Measurements from ENCODE around the gene PRPF31.

Gene PRPF31

GRCh38 chr19:54172471-54173358 is 57.2 kb downstream of the PRPF31 start, which contains the start of gene TMC4:
Gene TMC4 (minus strand): TSS chr19:54173160. CDS start chr19:54173117, 43 bp downstream.
- DNase-seq: no peak
- Histone ChIP-seq H3K36me3 (no peaks in the 10 kb centered on the region), H3K27me3 (peaks cover 9% of the 10 kb centered on the region; the same call in 1 of the 2 replicates), H3K4me1 (no peaks in the 10 kb centered on the region), H3K9me3 (no peaks in the 10 kb centered on the region), H3K4me3 (ENCODE audit: low read depth, low read length) (no peak within 1 kb of the TSS)
- TF ChIP-seq CTCF (IDR thresholded peaks at IDR 0.05; ENCODE audit: low read depth, low read length): no peak

- peaks cover 9% of the 10 kb centered on the region; the same call in 1 of the 2 replicates for H3K27me3 ChIP-seq
- DNase-seq: no peak
- no peaks in the 10 kb centered on the region for H3K4me1 ChIP-seq
- no peaks in the 10 kb centered on the region for H3K36me3 ChIP-seq
- TF ChIP-seq CTCF (IDR thresholded peaks at IDR 0.05; ENCODE audit: low read depth, low read length): no peak
- H3K4me3 ChIP-seq (ENCODE audit: low read depth, low read length): no peak overlapping the region
- no peaks in the 10 kb centered on the region for H3K9me3 ChIP-seq
Observed at GRCh38 chr19:54173359-54173699, 57.8 kb downstream of the PRPF31 start.

GRCh38 chr19:54173951-54174834 is 58.6 kb downstream of the PRPF31 start:
- no peaks in the 10 kb centered on the region for H3K36me3 ChIP-seq
- H3K9me3 ChIP-seq: no peaks in the 10 kb centered on the region
- TF ChIP-seq CTCF (IDR thresholded peaks at IDR 0.05; ENCODE audit: low read depth, low read length): no peak
- peaks cover 9% of the 10 kb centered on the region; the same call in 1 of the 2 replicates for H3K27me3 ChIP-seq
- no peaks in the 10 kb centered on the region for H3K4me1 ChIP-seq
- H3K4me3 ChIP-seq (ENCODE audit: low read depth, low read length): no peak overlapping the region
- DNase-seq: no peak

- DNase-seq: peak; percentile 57
- peaks cover 4% of the 10 kb centered on the region; the same call in 1 of the 2 replicates for H3K4me1 ChIP-seq
Observed at GRCh38 chr19:54178581-54179261, 63.2 kb downstream of the PRPF31 start.

More at GRCh38 chr19:54178581-54179261, 63.2 kb downstream of the PRPF31 start:
- Histone ChIP-seq H3K4me3 (ENCODE audit: low read depth, low read length) (no peak overlapping the region), H3K36me3 (no peaks in the 10 kb centered on the region), H3K9me3 (no peaks in the 10 kb centered on the region), H3K27me3 (no peaks in the 10 kb centered on the region; the same call in 1 of the 2 replicates)
- TF ChIP-seq CTCF (IDR thresholded peaks at IDR 0.05; ENCODE audit: low read depth, low read length): no peak

All from BE2C (cell line).